ENCODE results near the gene IL21. TPM values are rescaled to one million over a fixed set of nuclear protein-coding genes. Genes with fewer than 3 reads are reported as not detected.
A peak's percentile ranks its signal among the peaks of the same experiment; 100 is the strongest.

The IL21 gene
- total and polyA plus RNA-seq, 2 donors (not counting 1 experiment from before 2014, with no cell fraction given), result not detected

DNA sequence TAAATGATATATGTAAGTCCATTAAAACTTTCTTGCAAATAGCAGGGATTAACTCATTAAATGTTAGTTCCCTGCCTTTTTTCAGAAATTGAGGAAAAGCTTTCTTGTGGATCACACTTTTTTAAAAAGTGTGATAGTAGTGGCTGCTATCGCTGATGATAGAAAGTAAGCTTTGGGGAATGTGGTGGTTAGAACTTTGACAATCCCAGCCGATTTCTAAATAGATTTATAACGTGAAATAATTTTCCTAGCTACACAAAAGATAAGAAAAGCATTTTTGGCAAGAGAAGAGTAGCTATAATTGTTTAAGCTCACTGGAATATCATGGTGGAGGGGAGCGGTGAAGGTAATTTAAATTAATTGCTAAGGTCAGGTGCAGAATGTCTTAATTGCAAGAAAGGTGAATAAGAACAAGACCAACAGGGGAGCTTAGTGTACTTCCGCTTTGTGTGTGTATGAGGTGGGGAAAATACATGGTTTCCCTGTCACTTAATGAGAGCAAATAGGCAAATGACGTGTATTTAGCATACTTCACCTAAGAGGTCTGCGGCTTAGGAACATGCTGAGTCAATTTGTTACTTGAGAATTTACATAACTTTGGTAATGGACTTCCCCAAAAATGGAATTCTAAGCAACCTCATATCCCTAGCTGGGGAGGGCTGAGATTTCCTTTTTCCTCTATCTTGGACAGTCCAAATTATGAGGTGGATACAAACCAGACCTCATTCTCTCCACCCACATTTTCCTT lies 11.7 kb upstream of the IL21 start:
- no peaks in the 10 kb centered on the region for H3K36me3 ChIP-seq (replicated peaks in 1 of 2; ENCODE audit: control extremely low read depth in 1 of 2, control insufficient read depth in 1 of 2, extremely low read depth in 1 of 2, insufficient read depth in 2 of 2, low read length in 1 of 2)
- no peaks in the 10 kb centered on the region for H3K79me2 ChIP-seq (ENCODE audit: control insufficient read depth, insufficient read depth, low read length)
- H3K4me1 ChIP-seq (ENCODE audit: control insufficient read depth in 2 of 2, insufficient read depth in 2 of 2, low read length in 2 of 2), result no peaks in the 10 kb centered on the region
- no peaks in the 10 kb centered on the region for H3K9me3 ChIP-seq (ENCODE audit: control extremely low read depth in 1 of 3, control insufficient read depth in 2 of 3, insufficient read depth in 1 of 3, low read length in 2 of 3)
- no peaks in the 10 kb centered on the region for H3K27me3 ChIP-seq (replicated peaks in 1 of 4; ENCODE audit: control extremely low read depth in 1 of 4, control insufficient read depth in 3 of 4, insufficient read depth in 4 of 4, low read length in 3 of 4)
- DNase-seq, result peak; percentile 6
- no peak overlapping the region for H3K27ac ChIP-seq (ENCODE audit: low read length in 2 of 2)
- no peak for ATAC-seq (ENCODE audit: low read depth)
- intact Hi-C loops (cut with micrococcal nuclease), result no loop called here
- H3K9me3 Mint-ChIP-seq (ENCODE audit: insufficient read depth), result peaks cover 2% of the 10 kb centered on the region
- ChIA-PET CTCF (no interaction called here), POLR2A (no interaction called here)
- peaks cover 5% of the 10 kb centered on the region for H3K4me1 Mint-ChIP-seq
- H3K27me3 Mint-ChIP-seq, result peaks cover 3% of the 10 kb centered on the region
- 87% methylated on average over 3 of the region's 7 CpGs for WGBS (ENCODE audit: insufficient coverage)
- H2AFZ ChIP-seq (ENCODE audit: insufficient read depth, low read depth, low read length, poor library complexity, severe bottlenecking), result no peak overlapping the region
- no peak overlapping the region for H3K4me3 ChIP-seq (ENCODE audit: control extremely low read depth in 1 of 5, extremely low read depth in 1 of 5, insufficient read depth in 1 of 5, low read depth in 2 of 5, low read length in 4 of 5)
- no peak overlapping the region for H3K4me2 ChIP-seq (replicated peaks; ENCODE audit: low read depth, low read length, poor library complexity, severe bottlenecking)
- H3K4me3 Mint-ChIP-seq, result no peak overlapping the region
- H4K20me1 ChIP-seq (ENCODE audit: control insufficient read depth, insufficient read depth, low read length, poor library complexity, severe bottlenecking), result no peaks in the 10 kb centered on the region
- H3K9ac ChIP-seq (ENCODE audit: low read length), result no peak overlapping the region
- TF ChIP-seq EZH2 (IDR thresholded peaks at IDR 0.05; ENCODE audit: borderline replicate concordance, insufficient read depth, low read depth, low read length, poor library complexity, severe bottlenecking), result no peak
- TF ChIP-seq, protein P1, sequence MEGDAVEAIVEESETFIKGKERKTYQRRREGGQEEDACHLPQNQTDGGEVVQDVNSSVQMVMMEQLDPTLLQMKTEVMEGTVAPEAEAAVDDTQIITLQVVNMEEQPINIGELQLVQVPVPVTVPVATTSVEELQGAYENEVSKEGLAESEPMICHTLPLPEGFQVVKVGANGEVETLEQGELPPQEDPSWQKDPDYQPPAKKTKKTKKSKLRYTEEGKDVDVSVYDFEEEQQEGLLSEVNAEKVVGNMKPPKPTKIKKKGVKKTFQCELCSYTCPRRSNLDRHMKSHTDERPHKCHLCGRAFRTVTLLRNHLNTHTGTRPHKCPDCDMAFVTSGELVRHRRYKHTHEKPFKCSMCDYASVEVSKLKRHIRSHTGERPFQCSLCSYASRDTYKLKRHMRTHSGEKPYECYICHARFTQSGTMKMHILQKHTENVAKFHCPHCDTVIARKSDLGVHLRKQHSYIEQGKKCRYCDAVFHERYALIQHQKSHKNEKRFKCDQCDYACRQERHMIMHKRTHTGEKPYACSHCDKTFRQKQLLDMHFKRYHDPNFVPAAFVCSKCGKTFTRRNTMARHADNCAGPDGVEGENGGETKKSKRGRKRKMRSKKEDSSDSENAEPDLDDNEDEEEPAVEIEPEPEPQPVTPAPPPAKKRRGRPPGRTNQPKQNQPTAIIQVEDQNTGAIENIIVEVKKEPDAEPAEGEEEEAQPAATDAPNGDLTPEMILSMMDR (IDR thresholded peaks at IDR 0.05), result no peak
- no peak overlapping the region for H3K27ac Mint-ChIP-seq

DNA sequence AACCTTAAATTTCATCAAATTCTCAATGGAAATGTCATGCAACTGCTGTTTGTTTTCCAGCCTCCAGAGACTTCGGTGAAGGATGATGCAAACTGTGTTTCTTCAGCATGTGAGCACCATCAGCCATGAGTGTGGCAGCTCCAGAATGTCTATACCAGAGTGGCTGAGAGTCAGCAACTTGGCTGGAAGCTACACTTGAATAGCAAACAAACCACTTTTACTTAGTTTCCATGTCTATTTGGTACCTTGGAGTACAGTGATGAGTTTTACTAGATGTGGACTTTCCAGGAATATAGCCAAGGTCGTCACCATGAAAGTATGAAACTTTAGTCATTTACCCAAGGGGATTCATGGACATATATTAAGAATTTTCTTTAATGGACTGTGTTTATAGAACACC lies 4.3 kb upstream of the IL21 start:
- TF ChIP-seq, protein P1 (IDR thresholded peaks at IDR 0.05), result no peak
- TF ChIP-seq EZH2 (IDR thresholded peaks at IDR 0.05; ENCODE audit: borderline replicate concordance, insufficient read depth, low read depth, low read length, poor library complexity, severe bottlenecking), result no peak
- H4K20me1 ChIP-seq (ENCODE audit: control insufficient read depth, insufficient read depth, low read length, poor library complexity, severe bottlenecking), result no peaks in the 10 kb centered on the region
- no peak overlapping the region for H3K4me3 Mint-ChIP-seq
- DNase-seq (no peak), ATAC-seq (ENCODE audit: low read depth) (no peak)
- H3K27ac ChIP-seq (ENCODE audit: low read length in 2 of 2), result no peak overlapping the region
- no peak overlapping the region for H3K27ac Mint-ChIP-seq
- H3K4me1 ChIP-seq (ENCODE audit: control insufficient read depth in 2 of 2, insufficient read depth in 2 of 2, low read length in 2 of 2), result no peaks in the 10 kb centered on the region
- no peak overlapping the region for H3K9ac ChIP-seq (ENCODE audit: low read length)
- H2AFZ ChIP-seq (ENCODE audit: insufficient read depth, low read depth, low read length, poor library complexity, severe bottlenecking), result no peak overlapping the region
- H3K27me3 Mint-ChIP-seq, result peaks cover 7% of the 10 kb centered on the region
- H3K36me3 ChIP-seq (replicated peaks in 1 of 2; ENCODE audit: control extremely low read depth in 1 of 2, control insufficient read depth in 1 of 2, extremely low read depth in 1 of 2, insufficient read depth in 2 of 2, low read length in 1 of 2), result no peaks in the 10 kb centered on the region
- CTCF ChIA-PET, result no interaction called here
- no peaks in the 10 kb centered on the region for H3K4me1 Mint-ChIP-seq
- POLR2A ChIA-PET, result no interaction called here
- 94% methylated on average over 2 of the region's 2 CpGs for WGBS (ENCODE audit: insufficient coverage)
- no peaks in the 10 kb centered on the region for H3K9me3 ChIP-seq (ENCODE audit: control extremely low read depth in 1 of 3, control insufficient read depth in 2 of 3, insufficient read depth in 1 of 3, low read length in 2 of 3)
- peaks cover 0 to 3% (median 2%) of the 10 kb centered on the region in 4 experiments for H3K27me3 ChIP-seq (replicated peaks in 1 of 4; ENCODE audit: control extremely low read depth in 1 of 4, control insufficient read depth in 3 of 4, insufficient read depth in 4 of 4, low read length in 3 of 4)
- H3K4me2 ChIP-seq (replicated peaks; ENCODE audit: low read depth, low read length, poor library complexity, severe bottlenecking), result no peak overlapping the region
- H3K79me2 ChIP-seq (ENCODE audit: control insufficient read depth, insufficient read depth, low read length), result no peaks in the 10 kb centered on the region
- no peak overlapping the region for H3K4me3 ChIP-seq (ENCODE audit: control extremely low read depth in 1 of 5, extremely low read depth in 1 of 5, insufficient read depth in 1 of 5, low read depth in 2 of 5, low read length in 4 of 5)
- intact Hi-C loops (cut with micrococcal nuclease), result no loop called here
- no peaks in the 10 kb centered on the region for H3K9me3 Mint-ChIP-seq (ENCODE audit: insufficient read depth)
